Measurements from ENCODE around the gene CHMP4B.

Gene CHMP4B

GRCh38 chr20:33810885-33811775, at the start of gene CHMP4B:
TSS of gene CHMP4B (plus strand) at chr20:33811348. CDS start at chr20:33811469, 121 bp downstream.
- DNase-seq = peak; percentile 97 to 98

- no peak for DNase-seq
Observed at GRCh38 chr20:33761698-33762250, 49.4 kb upstream of the CHMP4B start.

- no peak for DNase-seq
Observed at GRCh38 chr20:33765099-33765498, 46.0 kb upstream of the CHMP4B start.

- no peak for DNase-seq
Observed at GRCh38 chr20:33765592-33765991, 45.6 kb upstream of the CHMP4B start.

GRCh38 chr20:33766686-33767085, 44.5 kb upstream of the CHMP4B start:
- DNase-seq = no peak

- no peak for DNase-seq
Observed at GRCh38 chr20:33767777-33768138, 43.4 kb upstream of the CHMP4B start.

GRCh38 chr20:33769043-33769442, 42.1 kb upstream of the CHMP4B start:
- DNase-seq = no peak

GRCh38 chr20:33770005-33770404, 41.1 kb upstream of the CHMP4B start:
- DNase-seq = no peak

- no peak for DNase-seq
Observed at GRCh38 chr20:33771938-33772337, 39.2 kb upstream of the CHMP4B start.

GRCh38 chr20:33772439-33772838, 38.7 kb upstream of the CHMP4B start:
- DNase-seq = no peak

GRCh38 chr20:33773412-33774089, 37.6 kb upstream of the CHMP4B start:
- DNase-seq = peak; percentile 11 to 28

- no peak for DNase-seq
Observed at GRCh38 chr20:33777816-33778215, 33.3 kb upstream of the CHMP4B start.

GRCh38 chr20:33781133-33781532, 30.0 kb upstream of the CHMP4B start:
- DNase-seq = no peak

- DNase-seq = no peak
Observed at GRCh38 chr20:33781945-33782344, 29.2 kb upstream of the CHMP4B start.

- no peak for DNase-seq
Observed at GRCh38 chr20:33783256-33783655, 27.9 kb upstream of the CHMP4B start.

- DNase-seq = no peak
Observed at GRCh38 chr20:33783818-33784217, 27.3 kb upstream of the CHMP4B start.

GRCh38 chr20:33784225-33784624, 26.9 kb upstream of the CHMP4B start:
- DNase-seq = no peak

GRCh38 chr20:33785503-33785902, 25.6 kb upstream of the CHMP4B start:
- no peak for DNase-seq

- no peak for DNase-seq
Observed at GRCh38 chr20:33787253-33787891, 23.8 kb upstream of the CHMP4B start.

- no peak for DNase-seq
Observed at GRCh38 chr20:33788351-33789049, 22.6 kb upstream of the CHMP4B start.

- no peak for DNase-seq
Observed at GRCh38 chr20:33789109-33789857, 21.9 kb upstream of the CHMP4B start.

- DNase-seq = no peak
Observed at GRCh38 chr20:33789858-33790182, 21.3 kb upstream of the CHMP4B start.

Data from activated CD4-positive, alpha-beta T cell treated with anti-CD3 and anti-CD28 coated beads, Interleukin-2, amount 50 U/mL, for 48 hours (primary cell).